ENCODE measurements around the gene FDPS.
A peak's percentile ranks its signal among the peaks of the same experiment; 100 is the strongest.

Gene FDPS

GRCh38 chr1:155300553-155301329, 7.9 kb upstream of the FDPS start:
- CTCF ChIA-PET = no interaction called here
- no peak overlapping the region for H3K27ac ChIP-seq
- POLR2A ChIA-PET (ENCODE audit: low non-redundant PET) = no interaction called here
- no peak for TF ChIP-seq CTCF (conservative IDR thresholded peaks at IDR 0.05; ENCODE audit: low read depth)
- no peak for DNase-seq (ENCODE audit: low spot score)

- CTCF ChIA-PET = interaction anchor here (0.7 kb wide), 1 partner anchor 567 kb away, joined by 3 read pairs; no protein-coding TSS in a partner anchor
- no peak within 1 kb of the TSS for H3K27ac ChIP-seq
- POLR2A ChIA-PET (ENCODE audit: low non-redundant PET) = no interaction called here
- no peak for TF ChIP-seq CTCF (conservative IDR thresholded peaks at IDR 0.05; ENCODE audit: low read depth)
- DNase-seq (ENCODE audit: low spot score) = no peak
Measured at GRCh38 chr1:155301342-155301841, 7.3 kb upstream of the FDPS start, which contains the start of gene PKLR. TSS of gene PKLR (minus strand) at chr1:155301438. CDS start at chr1:155301395, 43 bp downstream.

GRCh38 chr1:155304558-155305063, 4.1 kb upstream of the FDPS start:
- CTCF ChIA-PET = interaction anchor here (1.0 kb wide), 1 partner anchor 26 kb away, joined by 3 read pairs; no protein-coding TSS in a partner anchor
- DNase-seq (ENCODE audit: low spot score) = no peak
- H3K27ac ChIP-seq = no peak overlapping the region
- POLR2A ChIA-PET (ENCODE audit: low non-redundant PET) = no interaction called here
- no peak for TF ChIP-seq CTCF (conservative IDR thresholded peaks at IDR 0.05; ENCODE audit: low read depth)

DNA sequence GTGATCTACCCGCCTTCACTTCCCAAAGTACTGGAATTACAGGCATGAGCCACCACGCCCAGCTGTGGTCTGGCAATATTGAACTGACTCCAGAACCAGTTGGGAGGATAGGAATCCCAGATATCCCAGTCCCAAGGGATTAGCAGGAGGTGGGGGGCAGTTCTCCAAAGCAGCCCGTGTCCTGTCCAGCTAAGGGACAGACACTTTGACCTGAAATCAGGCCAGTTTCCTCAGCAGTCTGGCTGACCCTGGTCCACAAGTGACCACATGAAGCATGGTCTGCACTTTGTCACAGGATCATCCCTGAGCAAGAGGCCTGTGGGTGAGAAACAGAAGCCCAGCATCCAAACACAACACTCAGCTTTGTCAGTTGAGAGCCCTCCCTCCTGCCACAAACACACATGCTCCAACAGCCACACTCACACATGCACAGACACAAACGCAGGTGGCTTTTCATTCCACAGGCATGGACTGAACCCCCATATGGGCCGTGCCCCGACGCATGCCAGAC, 2.7 kb upstream of the FDPS start:
- DNase-seq (ENCODE audit: low spot score) = no peak
- peak overlapping the region; percentile 77 for H3K27ac ChIP-seq
- CTCF ChIA-PET = no interaction called here
- TF ChIP-seq CTCF (conservative IDR thresholded peaks at IDR 0.05; ENCODE audit: low read depth) = no peak
- POLR2A ChIA-PET (ENCODE audit: low non-redundant PET) = interaction anchor here (0.7 kb wide), 1 partner anchor 27 kb away, joined by 3 read pairs; no protein-coding TSS in a partner anchor

GRCh38 chr1:155307247-155307740, 1.4 kb upstream of the FDPS start:
- no peak for DNase-seq (ENCODE audit: low spot score)
- CTCF ChIA-PET = interaction anchor here (1.8 kb wide), 1 partner anchor 56 kb away, joined by 5 read pairs; no protein-coding TSS in a partner anchor

More at GRCh38 chr1:155307247-155307740, 1.4 kb upstream of the FDPS start:
- no peak for TF ChIP-seq CTCF (conservative IDR thresholded peaks at IDR 0.05; ENCODE audit: low read depth)
- H3K27ac ChIP-seq = peak overlapping the region; percentile 96
- POLR2A ChIA-PET (ENCODE audit: low non-redundant PET) = no interaction called here

Measured in RWPE1 (cell line).